HG03045 (cell line): ENCODE data around the gene DEGS1.

Experiments used
- ATAC-seq: cut with Tn5 transposase; IDR thresholded peaks from one replicate; pipeline ENCODE4 v1.9.1; 2021; ENCODE audit warnings: mild to moderate bottlenecking, moderate library complexity; ENCODE audit not compliant: unreplicated experiment

The DEGS1 gene

DNA sequence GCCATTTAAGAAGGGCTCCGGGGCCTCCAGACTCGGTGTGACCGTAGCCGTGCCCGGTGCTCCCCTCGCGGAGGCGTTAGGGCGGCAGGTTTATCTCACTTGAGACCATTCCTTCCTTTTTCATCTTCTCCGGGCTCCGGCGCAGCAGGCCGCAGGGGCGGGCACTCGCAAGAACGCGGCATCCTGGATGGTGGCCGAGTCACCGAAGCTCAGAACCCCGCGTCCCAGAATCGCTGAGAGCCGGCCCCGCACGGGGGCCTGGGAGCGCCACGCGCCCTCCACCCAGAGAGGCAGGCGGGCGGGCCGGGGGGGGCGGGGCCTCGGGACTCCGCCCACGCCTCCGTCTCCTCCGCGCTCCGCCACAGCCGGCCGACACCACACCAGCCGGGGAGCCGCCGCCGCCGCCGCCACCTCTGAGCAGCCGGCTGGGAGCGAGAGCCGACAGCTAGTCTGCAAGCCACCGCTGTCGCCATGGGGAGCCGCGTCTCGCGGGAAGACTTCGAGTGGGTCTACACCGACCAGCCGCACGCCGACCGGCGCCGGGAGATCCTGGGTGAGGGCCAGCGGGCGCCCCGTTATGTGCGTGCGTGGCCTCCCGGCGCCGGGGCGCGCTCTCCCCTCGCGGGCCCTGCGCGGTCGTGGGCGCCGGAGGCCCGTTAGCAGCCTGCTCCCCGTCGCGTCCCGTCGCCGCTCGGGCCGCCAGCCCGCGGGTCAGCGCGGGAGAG lies at the start of gene DEGS1:
Gene DEGS1 (plus strand): TSS at position 375 of the 725 bp plus-strand sequence. CDS start 97 bp downstream, at position 472.
- ATAC-seq: peak; percentile 76

DNA sequence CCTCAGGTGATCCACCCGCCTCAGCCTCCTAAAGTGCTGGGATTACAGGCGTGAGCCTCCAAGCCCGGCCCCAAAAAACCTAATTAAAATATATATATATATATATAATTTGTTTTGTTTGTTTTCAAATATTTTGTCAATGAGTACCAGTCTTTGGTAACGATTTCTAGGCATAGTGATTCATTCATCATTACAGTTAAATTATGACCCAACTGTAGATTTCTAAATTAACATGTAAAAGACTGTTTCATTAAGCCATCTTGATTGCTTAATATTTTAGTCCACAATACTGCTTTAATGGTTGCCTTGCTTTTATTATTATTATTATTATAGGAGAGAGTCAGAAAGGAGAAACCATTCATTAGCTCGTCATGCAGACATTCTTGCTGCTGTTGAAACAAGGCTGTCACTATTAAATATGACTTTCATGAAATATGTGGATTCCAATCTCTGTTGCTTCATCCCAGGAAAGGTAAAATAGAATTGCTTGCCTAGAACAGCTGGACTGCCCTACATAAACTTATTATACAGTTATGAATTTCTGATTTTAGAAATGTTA lies 49.2 kb upstream of the DEGS1 start:
- ATAC-seq: no peak

GRCh38 chr1:224137518-224137917 lies 45.5 kb upstream of the DEGS1 start:
- ATAC-seq: no peak

- no peak for ATAC-seq
These were observed 44.8 kb upstream of the DEGS1 start for GRCh38 chr1:224138198-224138597.

DNA sequence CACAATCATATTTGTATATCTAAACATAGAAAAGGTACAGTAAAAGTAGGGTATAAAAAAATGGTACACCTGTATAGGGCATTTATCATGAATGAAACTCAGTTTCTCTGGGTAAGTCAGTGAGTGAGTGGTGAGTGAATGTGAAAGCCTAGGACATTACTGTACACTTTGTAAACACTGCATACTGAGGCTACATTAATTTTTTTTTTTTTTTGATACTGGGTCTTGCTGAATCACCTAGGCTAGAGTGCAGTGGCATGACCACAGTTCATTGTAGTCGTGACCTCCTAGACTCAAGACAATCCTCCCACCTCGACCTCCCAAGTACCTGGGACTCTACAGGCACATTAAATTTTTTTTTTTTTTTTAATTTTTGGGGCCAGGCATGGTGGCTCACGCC lies 41.3 kb upstream of the DEGS1 start:
- no peak for ATAC-seq

DNA sequence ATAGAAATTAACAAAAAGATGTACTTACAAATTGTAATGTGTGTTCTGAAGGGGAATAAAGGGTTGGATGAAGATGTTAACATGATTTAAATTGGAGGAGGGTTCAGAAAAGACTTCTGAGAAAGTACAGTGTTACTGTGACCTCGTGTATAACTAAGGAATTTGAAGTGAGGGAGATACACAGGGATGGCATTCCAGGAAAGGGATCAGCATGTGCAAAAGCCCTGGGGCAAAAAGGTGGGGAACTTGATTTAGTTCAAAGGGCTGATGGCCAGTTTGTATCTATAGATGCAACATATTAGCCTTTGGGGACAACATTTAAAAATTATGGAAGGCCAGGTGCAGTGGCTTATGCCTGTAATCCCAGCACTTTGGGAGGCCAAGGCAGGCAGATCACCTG lies 33.3 kb upstream of the DEGS1 start:
- ATAC-seq: no peak

DNA sequence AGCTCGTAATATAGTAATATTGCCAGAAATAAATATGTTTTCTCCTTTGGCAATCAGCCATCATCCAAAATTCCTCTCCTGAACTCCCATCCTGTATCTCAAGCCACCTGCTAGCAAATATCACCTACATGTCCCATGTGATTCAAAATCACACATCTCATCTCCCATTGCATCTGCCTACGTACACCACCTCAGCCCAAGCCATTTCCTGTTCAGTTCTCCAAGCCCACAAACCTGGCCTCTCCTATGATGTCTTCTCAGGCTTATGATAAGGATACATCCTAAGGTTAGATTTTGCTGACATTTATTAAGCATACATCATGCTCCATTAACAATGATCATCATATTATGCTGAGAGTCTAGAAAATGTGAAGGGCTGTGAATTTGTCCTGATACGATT lies 31.9 kb upstream of the DEGS1 start:
- no peak for ATAC-seq

DNA sequence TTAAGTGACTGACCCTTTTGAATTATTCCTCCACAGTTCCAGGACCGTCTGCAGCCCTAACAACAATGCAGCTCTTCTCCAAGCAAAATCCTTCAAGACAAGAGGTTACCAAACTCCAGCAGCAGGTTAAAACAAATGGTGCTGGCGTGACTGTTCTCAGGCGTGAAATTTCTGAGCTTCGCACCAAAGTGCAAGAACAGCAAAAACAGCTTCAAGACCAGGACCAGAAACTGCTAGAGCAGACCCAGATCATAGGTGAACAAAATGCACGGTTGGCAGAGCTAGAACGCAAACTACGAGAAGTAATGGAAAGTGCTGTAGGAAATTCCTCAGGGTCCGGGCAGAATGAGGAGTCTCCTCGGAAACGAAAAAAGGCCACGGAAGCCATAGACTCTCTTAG lies 25.7 kb upstream of the DEGS1 start:
- no peak for ATAC-seq

DNA sequence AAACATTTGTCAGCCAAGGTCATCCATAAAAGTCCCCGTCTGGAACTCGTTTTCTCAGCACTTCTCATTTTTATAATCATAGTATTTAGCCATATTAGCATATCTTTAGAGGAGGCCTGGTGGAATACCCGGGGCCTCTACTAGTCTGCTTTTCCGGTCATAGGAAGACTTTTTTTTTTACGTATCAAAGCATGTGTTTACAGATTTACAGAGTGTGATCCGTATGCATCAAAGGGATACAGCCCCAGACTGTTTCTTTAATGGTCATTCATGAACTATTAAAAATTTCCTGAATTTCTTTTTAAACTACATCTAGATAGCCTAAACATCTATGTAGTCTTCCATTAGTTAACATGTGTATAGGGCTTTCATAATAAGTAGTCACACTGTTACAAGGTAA lies 23.5 kb upstream of the DEGS1 start:
- no peak for ATAC-seq

DNA sequence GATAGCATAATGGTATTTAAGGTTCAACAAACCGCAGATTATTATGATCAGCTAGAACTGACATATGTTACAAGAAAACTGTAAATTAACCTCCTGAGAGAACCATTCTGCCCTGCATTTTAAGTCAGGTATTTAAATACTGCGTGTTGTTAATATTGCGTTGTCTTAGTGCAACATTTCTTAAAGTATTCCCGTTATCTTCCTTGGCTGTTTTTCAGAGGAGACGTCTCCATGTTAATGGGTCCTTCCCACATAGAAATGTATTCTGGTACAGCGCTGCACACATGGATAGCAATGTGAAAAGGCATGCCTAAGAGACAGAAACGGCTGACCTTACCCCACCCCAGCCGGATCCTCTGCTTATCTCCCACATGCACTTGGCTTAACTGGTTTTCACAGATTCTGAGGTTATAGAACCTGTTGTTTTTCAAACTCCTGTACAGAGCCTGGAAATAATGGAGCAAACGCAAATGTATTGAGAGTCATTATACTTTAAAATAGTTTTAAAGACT lies 22.8 kb upstream of the DEGS1 start:
- ATAC-seq: no peak

GRCh38 chr1:224162768-224163167 lies 20.3 kb upstream of the DEGS1 start:
- ATAC-seq: no peak

- ATAC-seq: no peak
These were observed 19.7 kb upstream of the DEGS1 start for GRCh38 chr1:224163311-224163710.

DNA sequence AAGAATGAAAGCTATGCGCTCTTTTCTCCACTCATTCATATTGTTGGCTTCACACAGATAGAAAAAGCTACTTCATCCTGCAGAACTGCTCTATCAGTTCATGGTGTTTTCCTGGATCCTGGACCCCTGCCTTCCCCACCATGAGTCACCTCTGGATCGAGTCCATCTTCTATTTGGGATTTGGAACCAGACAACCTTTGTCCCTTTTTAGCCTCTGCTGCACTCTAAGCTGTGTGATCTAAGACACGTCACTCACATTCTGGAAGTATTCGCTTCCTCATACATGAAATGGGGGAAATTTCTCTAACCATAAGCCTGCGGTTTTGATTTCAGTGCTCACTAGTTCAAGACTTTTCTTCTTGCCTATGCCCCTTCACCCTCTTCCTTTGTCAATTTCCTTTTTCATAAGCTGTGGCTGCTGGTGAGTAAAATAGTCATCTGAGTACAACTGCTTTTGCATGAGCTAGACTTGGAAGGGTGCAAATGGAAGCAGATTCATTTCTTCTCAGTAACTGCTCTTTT lies 14.1 kb upstream of the DEGS1 start:
- peak; percentile 81 for ATAC-seq

DNA sequence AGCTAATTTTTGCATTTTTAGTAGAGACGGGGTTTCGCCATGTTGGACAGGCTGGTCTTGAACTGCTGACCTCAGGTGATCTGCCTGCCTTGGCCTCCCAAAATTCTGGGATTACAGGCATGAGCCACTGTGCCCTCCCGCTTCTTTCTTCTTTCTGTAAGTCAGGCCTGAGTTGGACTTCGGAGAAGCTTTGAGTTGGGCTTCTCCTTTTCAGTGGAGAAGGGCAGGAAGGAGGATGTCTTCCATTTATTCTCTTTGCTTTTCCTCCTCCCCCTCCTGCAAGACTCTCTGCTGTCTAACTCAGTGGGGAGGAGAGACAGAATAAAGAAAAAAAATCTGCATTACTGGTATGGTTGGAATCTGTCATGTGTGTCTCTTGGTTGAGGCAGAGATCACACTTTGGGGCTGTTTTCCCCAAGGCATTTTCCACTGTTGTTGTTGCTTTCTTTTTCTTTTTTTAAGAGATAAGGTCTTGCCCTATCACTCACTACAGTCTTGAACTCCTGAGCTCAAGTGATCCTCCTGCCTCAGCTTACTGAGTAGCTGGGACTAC lies 13.2 kb upstream of the DEGS1 start:
- no peak for ATAC-seq

DNA sequence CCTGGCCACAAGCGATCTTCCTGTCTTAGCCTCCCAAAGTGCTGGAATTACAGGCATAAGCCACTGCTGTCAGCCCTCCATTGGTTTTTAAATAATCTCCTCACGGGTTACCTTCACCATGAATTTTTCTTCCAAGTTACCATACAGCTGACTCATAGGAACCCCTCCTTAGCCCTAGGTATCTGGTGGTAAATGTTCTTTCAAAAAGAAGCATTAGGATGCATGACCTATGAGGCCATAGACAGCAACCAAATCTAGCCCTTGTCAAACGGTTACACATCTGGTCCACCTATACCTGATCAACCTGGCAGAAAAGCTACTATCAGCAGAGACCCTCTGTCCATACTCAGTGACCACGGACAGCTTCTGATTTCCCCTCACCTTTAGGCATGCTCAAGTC lies 12.7 kb upstream of the DEGS1 start:
- no peak for ATAC-seq

- no peak for ATAC-seq
These were observed 12.1 kb upstream of the DEGS1 start for GRCh38 chr1:224170748-224171478.

DNA sequence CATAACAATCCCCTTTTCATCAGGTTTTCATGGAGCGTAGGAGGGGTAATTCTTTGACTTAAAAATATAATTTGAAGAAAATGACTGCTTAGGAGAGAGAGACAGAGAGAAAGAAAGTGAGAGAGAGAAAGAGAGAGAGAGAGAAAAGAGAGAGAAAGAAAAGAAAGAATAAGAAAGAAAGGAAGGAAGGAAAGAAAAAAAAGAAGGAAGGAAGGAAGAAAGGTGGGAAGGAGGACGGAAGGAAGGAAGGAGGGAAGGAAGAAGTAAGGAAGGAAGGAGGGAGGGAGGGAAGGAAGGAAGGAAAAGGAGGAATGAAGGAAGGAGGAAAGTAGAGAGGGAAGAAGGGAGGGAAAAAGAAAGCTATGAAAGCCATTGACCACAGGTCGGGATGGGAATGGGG lies 10.8 kb upstream of the DEGS1 start:
- ATAC-seq: no peak

DNA sequence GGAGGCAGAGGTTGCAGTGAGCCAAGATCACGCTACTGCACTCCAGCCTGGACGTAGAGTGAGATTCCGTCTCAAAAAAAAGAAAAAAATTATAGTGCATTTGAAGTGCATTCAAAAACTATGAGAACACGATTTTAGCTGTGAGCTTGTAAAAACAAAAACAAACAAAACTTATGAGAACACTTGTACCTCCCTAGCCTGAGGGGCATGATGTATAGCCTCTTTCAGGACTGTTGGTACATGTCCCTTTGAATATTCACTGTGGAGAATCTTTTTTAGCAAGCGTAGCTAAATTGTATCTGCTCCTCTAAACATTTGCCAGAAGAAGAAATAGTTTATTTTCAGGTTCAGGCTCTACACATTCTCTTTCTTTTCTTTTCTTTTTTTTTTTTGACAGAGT lies 9.5 kb upstream of the DEGS1 start:
- no peak for ATAC-seq

- ATAC-seq: no peak
These were observed 7.4 kb upstream of the DEGS1 start for GRCh38 chr1:224175617-224176016.

- ATAC-seq: no peak
These were observed 5.6 kb upstream of the DEGS1 start for GRCh38 chr1:224177356-224177999.

GRCh38 chr1:224178894-224179293 lies 4.1 kb upstream of the DEGS1 start:
- ATAC-seq: no peak
